K562 (cell line): Measurements from ENCODE around the gene PDZK1.
"Not testable (repeated sequence)": the region's sequence is repeated elsewhere in the genome, so short reads cannot be mapped to it uniquely, and the experiment has no call there.

Experiments
- BCLAF1 ChIP-seq, 2 experiments: fragments of 450-650 bp in 1 of 2; IDR thresholded peaks; 2 replicates each; pipeline ENCODE4 v1.6.1; 2011 to 2017; ENCODE audit warnings: low read depth in 2 of 2, antibody characterized with exemption in 1 of 2, borderline replicate concordance in 1 of 2, low read length in 1 of 2, mild to moderate bottlenecking in 1 of 2, mixed read lengths in 1 of 2; ENCODE audit not compliant: control insufficient read depth in 1 of 2
- USF2 ChIP-seq: sonication (generic); formaldehyde crosslinking; IDR thresholded peaks from 2 replicates; pipeline ENCODE4 v1.5.0; 2020; ENCODE audit warnings: missing genetic modification reagents

DNA sequence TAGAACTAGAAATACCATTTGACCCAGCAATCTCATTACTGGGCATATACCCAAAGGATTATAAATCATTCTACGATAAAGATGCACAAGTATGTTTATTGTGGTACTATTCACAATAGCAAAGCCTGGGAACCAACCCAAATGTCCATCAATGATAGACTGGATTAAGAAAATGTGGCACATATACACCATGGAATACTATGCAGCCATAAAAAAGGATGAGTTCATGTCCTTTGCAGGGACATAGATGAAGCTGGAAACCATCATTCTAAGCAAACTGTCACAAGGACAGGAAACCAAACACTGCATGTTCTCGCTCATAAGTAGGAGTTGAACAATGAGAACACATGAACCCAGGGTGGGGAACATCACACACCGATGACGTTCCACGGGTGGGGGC lies 19.0 kb upstream of the PDZK1 start:
- TF ChIP-seq USF2 (CRISPR knock-in tag); BCLAF1 (IDR thresholded peaks at IDR 0.05; ENCODE audit: borderline replicate concordance in 1 of 2, control insufficient read depth in 1 of 2, low read depth in 2 of 2, low read length in 1 of 2): not testable (repeated sequence)
